T47D (cell line): Measurements from ENCODE around the gene MYT1.

Experiments
- DNase-seq, 2 experiments: peaks; one replicate each; pipeline versions ENCODE4 v3.0.0 to v3.0.0-alpha.2; 2011 to 2012; ENCODE audit warnings: low read depth in 1 of 2, low spot score in 1 of 2
- JUND ChIP-seq: IDR thresholded peaks from 2 replicates; pipeline ENCODE4 v1.6.1; 2012; ENCODE audit warnings: low read depth
- in situ Hi-C: cut with HindIII; loops from 2 replicates; pipeline ENCODE4 v1.10.0; 2016; ENCODE audit warnings: low sequenced_read_pairs, low pct_unique_long_range_greater_than_20kb

Gene MYT1

GRCh38 chr20:64244870-64245603 is 80.8 kb downstream of the MYT1 start:
- TF ChIP-seq JUND = no peak
- no peak for DNase-seq
- in situ Hi-C loops = no loop called here

GRCh38 chr20:64245746-64246595 is 81.7 kb downstream of the MYT1 start:
- in situ Hi-C loops = no loop called here
- TF ChIP-seq JUND = no peak
- DNase-seq = no peak

GRCh38 chr20:64246616-64247306 is 82.5 kb downstream of the MYT1 start:
- no peak for TF ChIP-seq JUND
- in situ Hi-C loops = no loop called here
- no peak for DNase-seq

- in situ Hi-C loops = no loop called here
- DNase-seq = no peak
- no peak for TF ChIP-seq JUND
Measured at GRCh38 chr20:64247307-64247618, 83.0 kb downstream of the MYT1 start.

- no peak for TF ChIP-seq JUND
- DNase-seq = no peak
- in situ Hi-C loops = no loop called here
Measured at GRCh38 chr20:64247970-64248841, 84.0 kb downstream of the MYT1 start.

- in situ Hi-C loops = no loop called here
- no peak for TF ChIP-seq JUND
- no peak for DNase-seq
Measured at GRCh38 chr20:64250027-64250426, 85.8 kb downstream of the MYT1 start.

- DNase-seq = no peak
- in situ Hi-C loops = no loop called here
- no peak for TF ChIP-seq JUND
Measured at GRCh38 chr20:64253000-64253383, 88.7 kb downstream of the MYT1 start.

- in situ Hi-C loops = no loop called here
- TF ChIP-seq JUND = no peak
- DNase-seq = no peak
Measured at GRCh38 chr20:64253443-64253842, 89.2 kb downstream of the MYT1 start.

- DNase-seq = no peak
- in situ Hi-C loops = no loop called here
- no peak for TF ChIP-seq JUND
Measured at GRCh38 chr20:64254156-64254555, 89.9 kb downstream of the MYT1 start.

- in situ Hi-C loops = no loop called here
- no peak for TF ChIP-seq JUND
Measured at GRCh38 chr20:64254571-64255360, 90.5 kb downstream of the MYT1 start.

More at GRCh38 chr20:64254571-64255360, 90.5 kb downstream of the MYT1 start:
- no peak for DNase-seq
